ENCODE results near the gene TOMM40. TPM values are rescaled to one million over a fixed set of nuclear protein-coding genes. Genes with fewer than 3 reads are reported as not detected.

Gene TOMM40
- total RNA-seq (10 to 100 TPM; 25.8 to 49.0 (median 33.0) TPM), polyA plus RNA-seq (10 to 100 TPM; 19.3 to 33.9 (median 30.4) TPM)
- long read RNA-seq, donor 1, transcript TOMM40-202 (10 exons, 1,709 nt), result major isoform, 5 of 13 reads
- long read RNA-seq, donor 1, partial matches to known transcripts, result 0 of 13 reads
- long read RNA-seq, donor 1, other reads (novel, unspliced or antisense), result 0 of 13 reads
- long read RNA-seq, donor 2, partial matches to known transcripts, result 5 of 13 reads
- long read RNA-seq, donor 2, other reads (novel, unspliced or antisense), result 0 of 13 reads

DNA sequence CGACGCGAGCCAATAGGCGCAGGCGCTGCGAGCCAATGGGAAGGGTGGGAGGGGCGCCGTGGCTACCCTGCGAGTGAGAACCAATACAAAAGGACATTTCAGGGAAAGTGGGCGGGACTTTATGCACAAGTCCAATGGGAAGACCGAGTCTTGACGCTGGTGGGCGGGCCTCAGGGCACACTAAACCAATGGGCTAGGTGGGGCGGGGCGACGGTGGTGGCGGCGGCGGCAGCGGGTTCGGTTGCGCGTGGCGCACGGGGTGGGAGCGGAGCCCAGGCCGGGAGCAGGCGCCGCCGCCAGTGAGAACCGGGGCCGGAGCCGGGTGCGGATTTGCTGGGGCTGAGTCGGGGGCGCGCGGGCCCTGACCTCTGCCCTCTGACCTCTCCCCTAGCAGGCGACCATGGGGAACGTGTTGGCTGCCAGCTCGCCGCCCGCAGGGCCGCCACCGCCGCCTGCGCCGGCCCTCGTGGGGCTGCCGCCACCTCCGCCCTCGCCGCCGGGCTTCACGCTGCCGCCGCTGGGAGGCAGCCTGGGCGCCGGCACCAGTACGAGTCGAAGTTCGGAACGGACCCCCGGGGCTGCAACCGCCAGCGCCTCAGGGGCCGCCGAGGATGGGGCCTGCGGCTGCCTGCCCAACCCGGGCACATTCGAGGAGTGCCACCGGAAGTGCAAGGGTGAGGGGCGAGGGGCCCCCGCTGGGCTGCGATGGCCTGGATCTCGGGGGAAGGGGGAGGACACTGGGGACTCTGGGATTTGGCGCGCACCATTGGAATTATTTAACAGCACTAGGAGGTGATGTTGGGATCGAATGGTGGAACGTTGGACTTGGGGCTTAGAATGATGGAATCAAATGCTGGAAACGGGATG is at the start of gene TOMM40:
Gene TOMM40 (plus strand): TSS at position 239 of the 867 bp plus-strand sequence. CDS start 162 bp downstream, at position 401.
- Histone ChIP-seq H3K27ac (peak within 1 kb of the TSS; percentile 76 to 98 (median 96)), H3K4me1 (peaks cover 20 to 35% (median 25%) of the 10 kb centered on the region in 6 donors), H3K27me3 (replicated peaks in 1 of 7) (no peaks in the 10 kb centered on the region), H3K36me3 (peaks cover 0 to 71% (median 49%) of the 10 kb centered on the region in 6 donors), H3K9me3 (no peaks in the 10 kb centered on the region), H3K4me3 (peak within 1 kb of the TSS; percentile 90 to 100 (median 94))
- TF ChIP-seq POLR2AphosphoS5 (IDR thresholded peaks at IDR 0.05), result peak in 2 of 3 donors; percentile 54 to 67
- TF ChIP-seq, protein P1, sequence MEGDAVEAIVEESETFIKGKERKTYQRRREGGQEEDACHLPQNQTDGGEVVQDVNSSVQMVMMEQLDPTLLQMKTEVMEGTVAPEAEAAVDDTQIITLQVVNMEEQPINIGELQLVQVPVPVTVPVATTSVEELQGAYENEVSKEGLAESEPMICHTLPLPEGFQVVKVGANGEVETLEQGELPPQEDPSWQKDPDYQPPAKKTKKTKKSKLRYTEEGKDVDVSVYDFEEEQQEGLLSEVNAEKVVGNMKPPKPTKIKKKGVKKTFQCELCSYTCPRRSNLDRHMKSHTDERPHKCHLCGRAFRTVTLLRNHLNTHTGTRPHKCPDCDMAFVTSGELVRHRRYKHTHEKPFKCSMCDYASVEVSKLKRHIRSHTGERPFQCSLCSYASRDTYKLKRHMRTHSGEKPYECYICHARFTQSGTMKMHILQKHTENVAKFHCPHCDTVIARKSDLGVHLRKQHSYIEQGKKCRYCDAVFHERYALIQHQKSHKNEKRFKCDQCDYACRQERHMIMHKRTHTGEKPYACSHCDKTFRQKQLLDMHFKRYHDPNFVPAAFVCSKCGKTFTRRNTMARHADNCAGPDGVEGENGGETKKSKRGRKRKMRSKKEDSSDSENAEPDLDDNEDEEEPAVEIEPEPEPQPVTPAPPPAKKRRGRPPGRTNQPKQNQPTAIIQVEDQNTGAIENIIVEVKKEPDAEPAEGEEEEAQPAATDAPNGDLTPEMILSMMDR (IDR thresholded peaks at IDR 0.05 in 8 of 11, conservative IDR thresholded peaks at IDR 0.05 in 3 of 11), result peak in 2 of 11 experiments; percentile 22 to 28
- no peak for TF ChIP-seq POLR2A (IDR thresholded peaks at IDR 0.05)
- peak; percentile 98 for DNase-seq
- WGBS, 5 donors, result 0 to 1% (median 0%) methylated on average over 30 to 81 of the region's 81 CpGs
- intact Hi-C loops (cut with DNase I; ENCODE audit: low total_unique reads), result loop anchor here (10.0 kb wide), 1 partner anchor 154 kb away; no protein-coding TSS in a partner anchor

DNA sequence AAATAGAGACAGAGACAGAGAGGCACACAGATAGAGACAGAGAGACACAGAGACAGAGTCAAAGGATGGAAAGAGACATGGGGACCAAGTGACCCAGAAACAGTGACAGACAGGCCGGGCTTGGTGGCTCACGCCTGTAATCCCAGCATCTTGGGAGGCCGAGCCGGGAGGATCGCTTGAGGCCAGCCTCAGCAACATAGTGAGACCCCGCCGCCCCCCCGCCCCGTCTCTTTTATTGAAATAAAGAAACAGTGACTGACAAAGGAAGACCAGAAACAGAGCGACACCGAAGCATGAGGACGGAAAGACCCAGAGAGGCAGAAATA is 45.8 kb upstream of the TOMM40 start:
- intact Hi-C loops (cut with DNase I; ENCODE audit: low total_unique reads), result no loop called here
- WGBS, 5 donors, result 4 to 12% (median 8%) methylated on average over 12 of the region's 12 CpGs
- no peaks in the 10 kb centered on the region for H3K9me3 ChIP-seq
- DNase-seq, result peak; percentile 78
- peaks cover 0 to 40% (median 7%) of the 10 kb centered on the region in 7 donors for H3K27me3 ChIP-seq (replicated peaks in 1 of 7)
- no peaks in the 10 kb centered on the region for H3K36me3 ChIP-seq
- H3K27ac ChIP-seq, result peak overlapping the region; percentile 6 to 98 (median 87)
- H3K4me1 ChIP-seq, result peaks cover 8 to 71% (median 53%) of the 10 kb centered on the region in 6 donors
- peak overlapping the region in 6 of 8 donors; percentile 16 to 79 (median 68) for H3K4me3 ChIP-seq
- no peak for TF ChIP-seq POLR2AphosphoS5 (IDR thresholded peaks at IDR 0.05)
- TF ChIP-seq, protein P1 (IDR thresholded peaks at IDR 0.05 in 8 of 11, conservative IDR thresholded peaks at IDR 0.05 in 3 of 11), result no peak
- TF ChIP-seq POLR2A (IDR thresholded peaks at IDR 0.05), result no peak

DNA sequence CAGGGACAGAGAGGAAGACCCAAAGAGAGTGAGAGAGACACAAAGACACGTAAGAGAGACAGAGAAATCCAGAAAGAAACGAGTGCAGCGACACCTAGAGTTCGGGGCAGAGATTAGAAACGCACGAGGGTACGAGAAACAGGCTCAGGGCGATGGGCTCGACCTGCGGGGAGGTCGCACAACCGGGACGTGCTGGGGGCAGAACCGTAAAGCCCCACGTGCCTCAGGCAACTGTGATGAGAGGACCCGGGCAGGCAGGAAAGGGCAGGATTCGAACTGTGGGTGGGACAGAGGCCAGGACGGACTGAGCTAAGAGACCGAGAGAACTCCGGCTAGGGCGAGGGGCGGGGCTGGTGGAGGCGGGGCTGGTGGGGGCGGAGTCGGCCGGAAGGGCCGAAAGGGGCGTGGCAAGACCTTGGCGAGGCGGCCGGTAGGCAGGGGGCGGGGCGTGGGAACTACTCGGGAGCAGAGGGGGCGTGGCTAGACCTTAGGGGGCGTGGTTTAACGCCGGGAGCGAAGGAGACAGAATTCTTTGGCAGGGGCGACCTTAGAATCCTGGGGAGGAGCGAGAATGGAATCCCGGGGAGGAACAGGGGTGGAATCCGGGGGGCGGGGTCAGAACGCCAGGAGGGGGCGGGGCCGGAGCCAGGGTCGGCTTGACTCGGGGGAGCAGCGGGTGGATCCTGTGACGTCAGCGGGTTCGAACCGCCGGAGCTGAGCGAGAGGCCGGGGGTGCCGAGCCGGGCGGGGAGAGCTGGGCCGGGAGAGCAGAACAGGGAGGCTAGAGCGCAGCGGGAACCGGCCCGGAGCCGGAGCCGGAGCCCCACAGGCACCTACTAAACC is 45.2 kb upstream of the TOMM40 start, which contains the start of gene NECTIN2:
Gene NECTIN2 (plus strand): TSS at position 686 of the 843 bp plus-strand sequence. CDS start 229 bp downstream, outside the sequence.
- Histone ChIP-seq H3K9me3 (no peaks in the 10 kb centered on the region), H3K4me3 (peak within 1 kb of the TSS; percentile 56 to 79 (median 66)), H3K4me1 (peaks cover 8 to 77% (median 59%) of the 10 kb centered on the region in 6 donors), H3K27me3 (replicated peaks in 1 of 7) (peaks cover 0 to 40% (median 7%) of the 10 kb centered on the region in 7 donors), H3K27ac (peak within 1 kb of the TSS; percentile 79 to 98 (median 94)), H3K36me3 (no peaks in the 10 kb centered on the region)
- WGBS, 5 donors, result 0 to 1% (median 1%) methylated on average over 54 to 67 of the region's 67 CpGs
- intact Hi-C loops (cut with DNase I; ENCODE audit: low total_unique reads), result no loop called here
- DNase-seq, result peak; percentile 97
- TF ChIP-seq POLR2AphosphoS5 (IDR thresholded peaks at IDR 0.05) (peak; percentile 86 to 94 (median 92)), POLR2A (IDR thresholded peaks at IDR 0.05) (peak in 1 of 3 donors; percentile 53)
- TF ChIP-seq, protein P1 (IDR thresholded peaks at IDR 0.05 in 8 of 11, conservative IDR thresholded peaks at IDR 0.05 in 3 of 11), result peak; percentile 37 to 92 (median 66)

All from spleen (tissue), 13 donors.